Measurements from ENCODE around the gene TNIK.

DNA sequence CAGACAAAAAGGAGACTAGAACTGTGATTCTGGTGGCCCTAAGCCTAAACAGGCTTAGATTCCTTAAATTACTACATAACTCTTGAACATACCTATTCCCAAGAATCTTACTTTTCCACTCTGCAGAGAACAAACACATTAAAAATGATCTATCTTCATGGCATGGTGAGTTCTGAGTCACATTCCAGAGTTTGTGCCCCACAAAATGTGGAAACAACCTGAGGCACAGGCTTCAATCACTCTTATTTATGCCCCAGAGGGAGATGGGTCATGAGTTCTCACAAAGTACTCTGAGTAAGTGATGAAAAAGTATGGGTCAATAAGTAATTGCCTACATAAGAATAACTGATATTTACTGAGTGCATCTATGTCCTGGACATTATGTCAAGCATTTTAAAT lies 296.1 kb downstream of the TNIK start:
- TF ChIP-seq, protein P1, sequence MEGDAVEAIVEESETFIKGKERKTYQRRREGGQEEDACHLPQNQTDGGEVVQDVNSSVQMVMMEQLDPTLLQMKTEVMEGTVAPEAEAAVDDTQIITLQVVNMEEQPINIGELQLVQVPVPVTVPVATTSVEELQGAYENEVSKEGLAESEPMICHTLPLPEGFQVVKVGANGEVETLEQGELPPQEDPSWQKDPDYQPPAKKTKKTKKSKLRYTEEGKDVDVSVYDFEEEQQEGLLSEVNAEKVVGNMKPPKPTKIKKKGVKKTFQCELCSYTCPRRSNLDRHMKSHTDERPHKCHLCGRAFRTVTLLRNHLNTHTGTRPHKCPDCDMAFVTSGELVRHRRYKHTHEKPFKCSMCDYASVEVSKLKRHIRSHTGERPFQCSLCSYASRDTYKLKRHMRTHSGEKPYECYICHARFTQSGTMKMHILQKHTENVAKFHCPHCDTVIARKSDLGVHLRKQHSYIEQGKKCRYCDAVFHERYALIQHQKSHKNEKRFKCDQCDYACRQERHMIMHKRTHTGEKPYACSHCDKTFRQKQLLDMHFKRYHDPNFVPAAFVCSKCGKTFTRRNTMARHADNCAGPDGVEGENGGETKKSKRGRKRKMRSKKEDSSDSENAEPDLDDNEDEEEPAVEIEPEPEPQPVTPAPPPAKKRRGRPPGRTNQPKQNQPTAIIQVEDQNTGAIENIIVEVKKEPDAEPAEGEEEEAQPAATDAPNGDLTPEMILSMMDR (conservative IDR thresholded peaks at IDR 0.05; ENCODE audit: low read depth, low read length), result no peak
- no peak for TF ChIP-seq EZH2 (IDR thresholded peaks at IDR 0.05; ENCODE audit: borderline replicate concordance, low read depth, low read length, poor library complexity, severe bottlenecking)

Data from A673 (cell line).